NCI-H2227 (cell line): ENCODE data around the gene AOAH.
"Not testable (repeated sequence)": the region's sequence is repeated elsewhere in the genome, so short reads cannot be mapped to it uniquely, and the experiment has no call there.

Experiments used
- DNase-seq: peaks from one replicate; lab custom pipeline; 2025; ENCODE audit not compliant: unreplicated experiment; lab: John Stamatoyannopoulos, UW

Gene AOAH

DNA sequence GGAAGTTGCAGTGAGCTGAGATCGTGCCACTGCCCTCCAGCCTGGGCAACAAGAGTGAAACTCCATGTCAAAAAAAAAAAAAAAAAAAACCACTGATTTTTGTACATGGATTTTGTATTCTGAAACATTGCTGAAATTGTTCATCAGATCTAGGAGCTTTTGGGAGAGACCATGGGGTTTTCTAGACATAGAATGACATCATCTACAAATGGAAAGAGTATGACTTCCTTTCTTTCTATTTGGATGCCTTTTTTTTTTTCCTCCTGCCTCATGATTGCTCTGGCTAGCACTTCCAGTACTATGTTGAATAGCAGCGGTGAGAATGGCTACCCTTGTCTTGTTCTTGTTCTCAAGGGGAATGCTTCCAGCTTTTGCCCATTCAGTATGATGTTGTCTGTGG lies 245.5 kb downstream of the AOAH start:
- DNase-seq = no peak

DNA sequence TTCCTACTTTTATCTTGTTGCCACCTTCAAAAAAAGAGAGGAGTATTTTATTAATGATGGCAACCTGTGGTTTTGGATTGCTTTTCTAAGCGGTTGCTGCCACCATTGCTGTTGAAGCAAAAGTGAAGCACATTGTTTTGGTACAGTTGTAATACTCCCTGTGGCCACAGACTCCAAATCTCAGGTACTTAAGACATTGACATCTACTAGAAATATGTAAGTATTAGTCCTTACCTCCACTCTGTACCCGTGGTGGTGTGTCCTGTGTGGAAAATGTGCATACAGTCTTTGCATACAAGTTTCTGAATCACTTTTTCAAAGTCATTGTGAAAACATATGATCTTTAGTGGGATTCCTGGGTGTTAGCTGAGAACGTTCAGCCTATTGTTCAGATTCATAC lies 248.9 kb downstream of the AOAH start:
- no peak for DNase-seq

DNA sequence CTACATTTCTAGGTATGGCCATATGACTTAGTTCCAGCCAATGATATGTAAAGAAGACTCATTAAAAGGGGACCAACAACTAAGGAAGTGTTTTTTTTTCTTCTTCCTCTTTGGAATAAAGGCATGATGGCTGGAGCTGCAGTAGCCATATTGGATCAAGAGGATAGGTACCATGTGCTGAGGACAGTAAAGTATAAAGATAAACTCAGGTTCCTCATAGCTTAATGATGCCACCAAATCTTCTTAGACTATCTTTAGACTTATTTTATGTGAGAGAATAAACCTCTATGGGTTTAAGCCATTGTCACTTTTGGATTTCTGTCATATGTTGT lies 249.3 kb downstream of the AOAH start:
- DNase-seq = no peak

DNA sequence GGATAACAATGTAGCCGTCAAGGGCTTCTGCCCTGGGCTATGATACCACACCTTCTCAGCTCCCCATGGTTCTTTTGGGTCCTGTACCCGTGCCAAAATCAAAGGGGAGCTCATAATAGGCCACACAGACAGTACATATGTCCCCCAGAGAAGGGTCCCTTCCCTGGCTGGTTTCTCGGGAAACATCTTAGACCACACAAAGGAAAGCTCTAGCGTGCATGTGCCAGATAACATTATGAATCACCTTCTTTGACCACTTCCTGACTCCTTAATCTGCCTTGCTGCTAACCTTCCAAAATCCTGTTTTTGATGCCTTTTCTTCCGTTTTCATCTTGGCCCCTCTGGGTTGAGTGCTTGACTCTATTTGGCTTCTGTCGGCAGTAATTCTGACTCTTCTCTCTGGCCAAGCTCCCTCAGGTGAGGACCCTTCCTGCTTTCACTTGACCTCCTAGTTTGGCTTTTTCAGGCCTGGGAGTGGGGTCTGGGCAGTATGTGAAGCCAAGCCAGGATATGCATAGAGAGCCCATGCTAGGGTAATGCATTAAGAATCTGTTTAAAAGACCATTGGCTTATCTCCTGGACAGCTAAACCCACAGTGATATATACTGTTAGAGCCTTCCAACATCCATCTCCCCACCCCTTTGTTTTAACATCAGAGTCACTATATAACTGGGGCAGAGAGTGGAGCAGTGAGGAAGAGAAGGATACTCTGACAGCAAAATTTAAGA lies 249.8 kb downstream of the AOAH start:
- no peak for DNase-seq

DNA sequence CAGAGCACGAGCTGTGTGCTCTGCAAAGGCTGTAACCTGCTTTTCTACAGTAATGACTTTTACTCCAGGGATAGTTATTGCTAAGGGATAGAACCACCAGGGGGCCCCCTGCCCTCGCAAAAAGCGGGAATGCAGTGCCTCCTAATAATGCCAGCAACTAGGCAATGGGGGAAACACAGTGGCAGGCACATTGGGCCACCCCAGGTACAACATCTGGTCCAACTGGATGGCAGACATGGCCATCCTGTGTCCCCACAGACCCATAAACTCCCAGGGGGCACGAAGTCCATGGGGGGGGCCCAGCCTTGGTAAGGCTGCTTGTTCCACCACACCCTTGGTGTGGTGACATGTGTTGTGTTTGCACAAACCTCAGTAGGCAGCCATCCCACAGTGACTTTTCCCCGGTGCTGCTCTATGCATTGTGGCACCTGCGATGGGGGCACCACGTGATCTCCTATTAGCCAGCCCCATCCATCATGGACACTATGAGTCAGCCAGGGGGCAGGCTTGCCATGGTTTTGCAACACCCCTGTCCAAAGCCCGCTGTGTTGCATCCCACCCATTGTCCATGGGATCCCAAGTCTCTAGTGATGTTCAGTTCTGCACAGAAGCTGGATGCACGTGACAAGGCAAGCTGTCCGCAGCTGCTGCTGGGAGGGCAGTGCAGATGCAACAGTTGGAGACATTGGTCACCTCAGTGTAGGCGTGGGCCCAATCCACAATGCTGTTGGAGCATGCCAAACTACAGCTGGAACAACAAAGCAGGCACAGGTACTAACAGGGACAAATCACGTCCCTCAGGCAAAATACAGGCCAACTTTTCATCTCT lies 250.6 kb downstream of the AOAH start:
- DNase-seq = peak; percentile 39

DNA sequence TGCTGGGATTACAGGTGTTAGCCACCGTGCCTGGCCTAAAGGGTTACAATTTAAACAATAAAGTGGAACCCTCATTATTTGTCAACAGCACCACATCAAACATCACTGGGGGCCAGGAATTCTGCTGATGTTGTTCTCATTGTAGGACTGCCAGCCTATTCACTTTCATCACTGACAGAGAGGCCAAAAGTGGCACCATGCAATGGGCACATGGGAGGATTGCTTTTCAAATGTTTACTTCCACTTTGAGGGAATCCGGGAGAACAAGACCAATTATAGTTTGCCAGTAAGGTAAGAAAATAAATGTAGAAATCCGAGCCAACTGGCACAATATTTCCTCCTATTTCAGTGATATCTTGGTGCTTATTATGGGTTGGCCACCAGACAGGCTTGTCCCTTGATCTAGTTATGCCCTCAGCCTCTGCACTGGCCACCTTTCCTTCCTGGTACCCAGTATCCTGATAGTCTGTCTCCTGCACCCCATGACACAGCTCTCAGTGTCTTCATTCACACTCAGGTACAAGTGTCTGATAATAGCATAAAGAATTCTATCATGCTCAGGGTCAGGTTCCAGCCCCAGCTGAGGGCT lies 252.1 kb downstream of the AOAH start:
- no peak for DNase-seq

DNA sequence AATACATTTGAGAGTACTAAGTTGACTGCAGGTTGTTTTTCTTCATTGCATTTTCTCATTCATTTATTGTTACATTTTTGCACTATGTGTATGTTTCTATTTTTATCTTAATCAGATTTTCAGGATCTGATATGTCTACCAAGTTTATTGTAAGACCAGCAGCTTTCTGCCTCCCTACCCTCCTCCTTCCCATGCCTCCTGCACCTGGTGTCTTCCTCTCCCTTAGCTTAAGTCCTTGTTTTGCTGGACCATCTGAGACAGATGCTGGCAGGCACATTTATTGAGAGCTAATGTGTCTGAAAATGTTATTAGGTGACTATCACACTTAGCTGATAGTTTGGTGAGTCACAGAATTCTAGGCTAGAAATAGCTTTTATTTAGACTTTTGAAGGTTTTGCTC lies 255.1 kb downstream of the AOAH start:
- no peak for DNase-seq

DNA sequence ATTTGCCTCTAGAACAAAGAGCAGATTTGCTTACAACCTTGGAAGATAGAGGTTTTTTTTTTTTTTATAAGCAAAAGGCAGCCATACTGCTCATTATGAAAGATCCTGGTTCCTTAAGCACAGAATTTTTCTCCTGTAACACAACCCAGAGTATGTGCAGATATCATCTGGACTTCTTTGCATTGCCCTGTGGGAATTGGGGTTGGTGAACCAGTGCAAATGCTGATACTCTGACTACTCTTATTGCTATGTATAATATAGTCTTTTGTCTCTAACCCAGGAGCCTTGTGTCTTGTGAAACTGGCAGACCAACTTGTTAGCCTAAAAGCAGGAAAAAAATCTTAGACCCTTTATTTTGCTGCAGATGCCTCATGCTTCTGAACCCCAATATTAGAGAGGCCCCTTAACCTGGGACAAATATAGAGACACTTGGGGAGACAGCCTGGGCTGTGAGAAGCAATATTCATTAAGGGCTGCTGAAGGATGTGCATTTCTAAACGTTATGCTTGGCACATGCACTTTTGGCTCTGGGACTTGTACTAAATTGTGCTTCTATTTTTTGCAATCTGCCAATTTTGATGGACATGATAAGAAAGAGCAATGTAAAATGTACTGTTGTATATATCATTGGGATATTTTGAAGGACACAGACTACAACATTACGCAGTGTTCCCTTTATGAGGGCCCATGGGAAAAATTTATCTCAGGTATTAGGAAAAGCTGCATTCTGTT lies 255.8 kb downstream of the AOAH start:
- DNase-seq = no peak

DNA sequence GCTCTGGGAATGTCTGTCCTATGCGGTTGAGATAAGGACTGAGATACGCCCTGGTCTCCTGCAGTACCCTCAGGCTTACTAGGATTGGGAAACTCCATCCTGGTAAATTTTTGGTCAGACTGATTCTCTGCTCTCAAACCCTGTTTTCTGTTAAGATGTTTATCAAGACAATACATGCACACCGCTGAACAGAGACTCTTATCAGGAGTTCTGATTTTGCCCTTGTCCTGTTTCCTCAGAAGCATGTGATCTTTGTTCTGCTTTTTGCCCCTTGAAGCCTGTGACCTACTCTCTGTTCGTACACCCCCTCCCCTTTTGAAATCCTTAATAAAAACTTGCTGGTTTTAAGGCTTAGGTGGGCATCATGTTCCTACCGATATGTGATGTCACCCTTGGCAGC lies 258.3 kb downstream of the AOAH start:
- DNase-seq = not testable (repeated sequence)

DNA sequence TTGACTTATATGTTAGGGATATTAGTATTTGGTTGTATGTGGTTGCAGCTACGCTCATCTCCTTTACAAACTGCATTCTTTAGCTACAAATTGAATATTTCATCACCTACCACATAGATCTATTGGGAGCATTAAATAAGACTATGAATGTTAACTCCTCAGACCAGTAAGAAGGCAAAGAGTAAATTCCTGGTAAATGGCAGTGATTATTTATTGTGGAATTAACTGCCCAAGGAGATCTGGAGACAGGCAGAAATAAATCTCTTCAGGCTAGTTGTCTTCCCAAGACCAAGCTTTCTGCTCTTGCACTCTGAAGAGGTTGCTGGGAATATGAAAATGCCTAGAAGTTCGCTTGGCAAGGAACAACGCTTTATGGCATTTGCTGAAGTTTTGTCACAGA lies 260.0 kb downstream of the AOAH start:
- no peak for DNase-seq
